Activated CD4-positive, CD25-positive, alpha-beta regulatory T cell (primary cell): ENCODE measurements around the gene STUM.

Experiments
- DNase-seq, 4 experiments: peaks; one replicate each; lab custom pipeline; 2025; lab: John Stamatoyannopoulos, UW

Gene STUM

DNA sequence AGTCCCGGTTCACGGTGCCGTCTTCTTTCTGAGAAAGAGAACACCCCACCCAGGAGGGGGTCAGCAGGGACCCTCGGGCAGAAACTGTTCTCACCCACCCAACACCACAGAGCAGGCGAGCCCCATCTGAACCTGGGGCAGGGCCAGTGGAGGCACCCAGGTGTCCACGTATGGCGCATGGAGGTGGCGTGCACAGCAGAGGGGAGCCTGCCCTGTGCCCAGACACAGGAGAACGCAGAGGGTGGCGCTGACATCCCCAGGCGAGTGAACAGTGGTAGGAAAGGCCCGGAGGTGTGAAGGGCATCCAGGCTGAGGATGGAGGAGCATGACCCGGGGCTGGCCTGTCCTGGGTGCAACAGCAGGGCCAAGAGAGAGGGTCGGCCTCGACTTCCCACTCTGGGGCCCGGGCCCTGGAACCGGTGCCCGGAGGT, 91.1 kb downstream of the STUM start:
- DNase-seq = no peak

DNA sequence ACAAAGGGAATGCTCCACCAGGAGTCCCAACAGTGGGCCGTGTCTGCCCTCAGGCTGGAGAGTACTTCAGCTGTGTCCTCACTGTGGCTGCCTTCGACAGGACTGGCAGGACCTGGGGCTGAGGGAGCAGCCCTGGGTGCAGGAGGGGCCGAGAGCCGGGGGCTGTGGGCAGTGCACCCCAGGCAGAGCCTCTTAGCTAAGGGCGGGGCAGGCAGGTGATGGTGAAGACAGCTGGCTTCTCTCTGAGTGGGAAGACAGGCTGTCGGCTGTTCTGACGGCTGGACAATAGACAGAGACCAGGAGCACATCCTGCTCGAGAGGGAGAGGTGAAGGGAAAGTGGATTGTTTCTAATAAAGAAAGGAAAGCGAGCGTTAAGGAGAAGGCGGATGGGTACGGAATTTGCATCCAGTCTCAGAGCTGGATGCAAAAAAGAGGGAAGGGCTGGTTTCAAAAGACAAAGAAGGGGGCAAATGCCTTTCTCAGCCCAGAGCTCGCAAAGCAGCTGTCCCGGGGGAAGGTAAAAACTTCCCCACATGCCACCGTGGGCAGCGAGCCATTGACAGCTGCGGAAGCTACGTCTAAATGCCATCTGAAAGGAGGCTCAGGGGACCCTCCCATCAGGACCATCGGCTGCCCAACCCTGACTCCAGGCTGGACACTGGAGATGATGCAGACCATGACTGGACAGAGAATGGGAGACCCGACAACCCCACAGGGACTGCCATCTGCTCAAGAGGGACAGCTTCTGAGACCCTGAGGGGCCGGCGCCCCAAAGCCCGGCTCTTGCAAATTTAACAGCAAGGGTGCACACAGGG, 92.0 kb downstream of the STUM start:
- DNase-seq = no peak

- DNase-seq = no peak
Observed at GRCh38 chr1:226641671-226642231, 93.2 kb downstream of the STUM start.

DNA sequence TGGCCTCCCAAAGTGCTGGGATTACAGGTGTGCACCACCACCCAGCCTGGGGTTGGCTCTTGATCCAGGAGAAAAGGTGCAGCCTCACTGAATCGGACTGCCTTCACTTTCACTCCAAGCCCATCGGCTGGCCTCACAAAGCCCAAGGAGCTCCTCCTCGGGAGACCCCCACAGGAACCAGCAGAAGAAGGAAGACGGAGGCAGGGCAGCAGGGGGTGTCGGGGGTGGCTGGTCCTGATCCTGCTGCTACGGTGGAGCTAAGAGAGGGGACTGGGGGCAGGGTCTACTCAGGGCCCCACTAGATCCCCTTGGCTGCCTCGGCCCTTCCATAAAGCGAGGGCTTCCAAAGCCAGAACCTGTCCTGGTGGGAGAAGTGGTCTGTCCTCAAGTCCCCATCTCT, 93.9 kb downstream of the STUM start:
- DNase-seq = no peak

- peak in 2 of 4 experiments; percentile 31 to 32 for DNase-seq
Observed at GRCh38 chr1:226643177-226643576, 94.6 kb downstream of the STUM start.

GRCh38 chr1:226643611-226644540, 95.3 kb downstream of the STUM start:
- no peak for DNase-seq

DNA sequence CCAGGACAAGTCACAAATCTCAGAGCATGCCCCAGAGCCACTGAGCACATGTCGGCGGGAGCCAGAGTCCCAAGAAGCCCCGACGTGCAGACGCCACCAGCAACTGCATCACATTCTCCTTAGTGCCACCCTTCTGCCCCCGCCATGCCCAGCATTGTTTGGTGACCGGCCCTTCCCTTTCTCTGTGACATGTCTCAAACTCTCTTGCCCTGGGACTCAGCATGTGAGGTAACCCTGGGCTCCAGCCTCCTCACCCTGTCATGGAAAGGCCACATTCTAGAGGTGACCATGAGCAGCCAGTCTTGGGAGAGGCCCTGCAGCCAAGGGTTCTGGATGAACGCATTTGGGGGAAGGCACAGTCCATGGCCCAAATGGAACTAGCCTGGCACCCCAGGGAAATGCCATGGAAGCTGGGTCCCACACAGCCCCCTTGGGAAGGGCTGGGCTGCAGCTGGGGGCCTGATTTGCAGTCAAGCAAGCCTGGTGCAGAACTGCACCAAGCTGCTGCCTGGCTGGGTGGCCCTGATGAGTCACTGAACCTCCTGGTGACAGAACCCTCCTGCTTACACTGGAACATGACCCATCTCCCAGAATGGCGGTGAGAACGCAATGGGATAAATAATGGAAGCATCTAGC, 96.1 kb downstream of the STUM start:
- no peak for DNase-seq

DNA sequence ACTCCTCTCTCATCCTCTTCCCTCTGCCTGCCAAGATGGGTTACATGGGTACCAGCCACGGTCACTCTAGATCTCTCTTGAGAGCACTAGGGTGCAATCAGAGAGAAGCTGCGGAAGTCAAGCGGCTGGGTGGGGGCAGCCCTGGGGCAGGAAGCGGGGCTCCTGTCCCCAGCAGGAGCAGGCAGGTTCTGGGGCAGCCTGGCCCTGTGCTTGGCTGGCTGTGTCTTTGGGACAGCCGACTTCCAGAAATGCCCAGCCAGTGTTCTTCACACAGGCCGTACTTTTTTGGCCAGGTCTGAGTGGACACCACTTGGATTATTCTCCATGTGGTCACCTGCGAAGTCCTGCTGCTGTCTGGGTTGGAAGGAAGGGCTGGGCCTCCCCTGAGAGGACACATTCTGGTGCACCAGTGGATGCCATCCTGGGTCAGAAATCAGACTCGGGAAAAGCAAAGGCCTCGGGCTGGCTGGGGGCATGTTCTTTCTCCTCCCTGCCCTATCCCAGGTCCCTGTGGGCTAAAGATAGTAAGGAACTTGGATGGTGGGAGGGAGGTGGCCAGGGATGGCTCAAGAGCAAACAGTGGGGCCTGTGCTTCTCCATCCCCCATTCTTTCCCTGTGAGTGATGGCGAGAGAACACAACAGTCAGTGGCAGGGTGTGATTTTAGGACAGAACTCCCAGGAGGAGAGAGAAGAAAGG, 96.9 kb downstream of the STUM start:
- no peak for DNase-seq

- DNase-seq = no peak
Observed at GRCh38 chr1:226646026-226646869, 97.7 kb downstream of the STUM start.

DNA sequence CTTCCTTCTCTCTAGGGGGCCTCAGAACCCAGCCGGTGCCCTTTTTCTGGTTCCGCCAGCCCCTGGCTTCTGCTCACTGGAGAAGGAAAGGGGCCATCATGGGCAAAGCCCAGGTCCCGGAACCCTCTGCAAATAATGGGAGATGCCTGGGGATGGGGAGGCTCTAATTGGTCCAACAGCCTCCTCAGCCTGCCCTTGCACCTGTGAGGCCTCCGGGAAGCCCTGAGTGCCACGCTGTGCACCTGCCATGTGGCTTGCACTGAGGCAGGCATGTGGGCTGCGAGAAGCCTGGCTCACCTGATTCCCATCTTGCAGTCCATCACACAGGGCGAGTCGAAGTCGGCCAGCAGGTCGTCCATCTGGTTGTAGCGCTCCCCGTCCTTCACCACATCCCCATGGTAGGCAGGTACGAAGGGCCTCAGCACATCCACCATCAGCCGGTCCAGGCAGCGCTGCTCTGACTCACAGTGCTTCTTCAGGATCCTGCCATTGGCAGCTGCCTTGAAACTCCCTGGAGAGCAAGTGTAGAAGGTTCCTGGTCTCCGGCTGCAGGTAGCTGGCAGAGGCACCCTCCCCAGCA, 98.4 kb downstream of the STUM start:
- no peak for DNase-seq

GRCh38 chr1:226647719-226648118, 99.2 kb downstream of the STUM start:
- no peak for DNase-seq

DNA sequence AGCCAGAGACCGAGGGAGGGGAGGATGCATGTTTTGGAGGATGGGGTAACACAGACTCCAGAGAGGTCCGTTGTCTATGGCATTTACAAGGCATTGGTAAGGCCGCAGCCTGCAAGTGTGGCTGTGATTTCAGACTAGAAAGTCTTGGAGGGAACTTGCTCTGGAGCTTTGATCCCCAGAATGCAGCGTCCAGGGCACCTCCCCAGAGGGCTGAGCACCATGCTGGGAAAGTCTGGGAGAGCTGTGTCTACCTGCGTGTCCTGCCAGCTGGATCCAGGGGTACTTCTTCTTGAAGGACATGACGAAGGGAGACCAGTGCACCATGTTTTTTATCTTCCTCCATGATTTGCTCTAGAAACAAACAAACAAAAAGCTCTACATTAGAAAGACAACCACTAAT, 99.9 kb downstream of the STUM start:
- DNase-seq = no peak

DNA sequence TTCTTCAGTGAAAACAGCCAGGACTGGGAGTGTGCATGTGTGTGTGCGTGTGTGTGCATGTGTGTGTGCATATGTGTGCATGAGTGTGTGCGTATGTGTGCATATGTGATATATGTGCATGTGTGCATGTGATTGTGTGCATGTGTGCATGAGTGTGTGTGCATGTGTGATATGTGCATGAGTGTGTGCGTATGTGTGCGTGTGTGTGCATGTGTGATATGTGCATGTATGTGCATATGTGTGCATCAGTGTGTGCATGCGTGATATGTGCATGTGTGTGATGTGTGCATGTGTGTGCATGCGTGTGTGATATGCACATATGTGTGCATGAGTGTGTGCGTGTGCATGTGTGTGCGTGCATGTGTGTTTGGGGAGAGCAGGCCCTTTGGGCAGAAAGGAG, 100.7 kb downstream of the STUM start:
- no peak for DNase-seq

DNA sequence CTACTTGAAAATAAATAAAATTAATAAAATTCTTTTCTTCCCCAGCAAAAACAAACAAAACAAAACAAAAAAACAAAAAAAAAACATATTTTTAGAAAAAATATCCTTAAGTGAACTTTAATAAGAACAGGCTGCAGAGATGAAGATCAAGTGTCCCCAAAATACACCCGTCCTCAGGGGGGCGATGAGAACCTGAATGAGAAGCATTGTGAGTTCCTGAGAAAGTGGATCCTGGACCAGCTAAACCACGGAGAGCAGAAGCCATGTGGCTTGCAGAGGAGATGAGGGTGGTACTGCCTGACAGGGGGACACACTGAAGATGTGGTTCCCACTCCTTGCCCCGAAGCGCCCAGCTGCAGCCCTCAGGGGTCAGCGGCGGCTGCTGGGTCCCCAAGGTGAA, 101.2 kb downstream of the STUM start:
- DNase-seq = no peak

GRCh38 chr1:226650236-226650841, 101.8 kb downstream of the STUM start:
- DNase-seq = no peak

DNA sequence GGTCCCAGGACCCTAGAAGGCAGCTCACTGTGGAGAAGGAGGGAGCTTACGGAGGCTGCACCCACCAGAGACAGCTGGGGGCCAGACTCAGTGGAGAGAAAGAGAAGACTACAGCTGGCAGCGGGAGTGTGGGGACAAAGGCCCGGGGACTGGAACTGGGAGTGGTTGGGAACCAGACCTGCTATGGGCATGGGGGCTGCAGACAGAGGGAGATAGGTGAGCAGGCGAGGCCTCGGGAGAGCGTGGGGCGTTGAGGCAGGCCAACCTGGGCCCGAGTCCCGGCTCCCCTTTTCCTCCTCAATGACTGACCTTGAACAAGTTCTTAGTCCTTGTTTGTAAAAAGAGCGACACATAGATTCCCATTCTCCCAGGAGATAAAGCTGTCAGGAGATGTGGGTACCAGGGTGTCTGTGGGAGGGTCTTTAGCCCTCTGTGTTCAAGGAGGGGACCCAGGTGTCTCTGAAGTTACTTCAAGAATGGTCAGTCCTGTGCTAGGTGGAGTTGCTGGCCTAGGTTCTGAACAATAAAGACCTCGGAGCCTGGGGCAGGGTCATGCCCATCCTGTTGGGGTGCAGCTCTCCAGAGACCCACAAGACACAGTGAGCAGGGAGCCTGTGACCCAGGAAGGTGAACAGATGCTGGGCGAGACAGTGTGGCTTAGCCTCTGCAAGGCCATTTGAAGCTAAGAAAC, 102.6 kb downstream of the STUM start:
- DNase-seq = no peak

DNA sequence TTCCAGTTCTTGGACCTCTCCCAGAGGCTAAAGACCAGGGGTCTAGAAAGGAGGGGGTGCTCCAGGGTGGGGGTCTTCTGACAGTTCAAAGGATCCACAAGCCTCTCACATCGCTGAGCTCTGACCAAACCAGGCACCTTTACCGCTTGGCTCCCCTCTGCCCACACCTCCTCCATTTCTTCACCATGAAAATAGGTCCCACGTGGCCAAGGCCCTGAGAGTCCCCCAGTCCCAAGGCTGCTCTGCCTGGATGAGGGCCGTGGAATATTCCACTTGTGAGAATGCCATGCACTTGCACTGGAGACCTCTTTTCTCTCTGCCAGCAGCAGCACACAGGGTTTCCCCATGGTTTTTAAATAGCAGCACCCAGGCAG, 103.2 kb downstream of the STUM start:
- no peak for DNase-seq

DNA sequence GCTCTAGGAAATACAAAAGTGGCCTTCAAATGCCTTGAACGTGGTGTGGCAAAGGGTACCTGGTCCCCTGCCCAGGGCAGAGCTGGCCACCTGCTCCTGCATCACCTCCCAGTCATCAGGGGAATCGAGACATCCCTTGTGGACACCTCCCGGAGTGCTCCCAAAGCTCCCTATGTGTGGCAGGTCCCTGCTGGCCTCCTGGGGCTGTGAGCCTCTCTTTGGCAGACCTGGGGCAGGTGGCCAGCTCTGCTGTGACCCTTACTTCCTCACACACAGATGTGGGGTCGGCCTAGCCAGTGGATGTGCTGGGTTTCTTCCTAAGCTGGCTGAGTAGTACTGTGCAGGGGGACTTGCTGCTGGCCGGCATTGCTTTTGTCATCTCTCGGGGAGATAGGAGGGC, 104.0 kb downstream of the STUM start:
- no peak for DNase-seq

GRCh38 chr1:226653311-226653921, 104.9 kb downstream of the STUM start:
- DNase-seq = peak in 2 of 4 experiments; percentile 38 to 39
